Bronchial epithelial cell (primary cell): ENCODE data around the gene SAMD4A. TPM values are rescaled to one million over a fixed set of nuclear protein-coding genes. Genes with fewer than 3 reads are reported as not detected.

Experiments
- DNase-seq: peaks from one replicate; pipeline ENCODE4 v3.0.0-alpha.2; 2010; ENCODE audit warnings: low read depth
- FAIRE-seq: peaks from 2 replicates; lab custom pipeline; 2011; peaks lifted over from hg19 to GRCh38; lab: Jason Lieb, UNC
- H3K27me3 ChIP-seq: 2 replicates; pipeline ENCODE4 v1.5.1; 2011; ENCODE audit warnings: low read length; ENCODE audit not compliant: control insufficient read depth, insufficient read depth
- H3K36me3 ChIP-seq: 2 replicates; pipeline ENCODE4 v1.5.1; 2011; ENCODE audit warnings: low read length; ENCODE audit not compliant: control insufficient read depth, insufficient read depth
- H3K4me3 ChIP-seq: 2 replicates; pipeline ENCODE4 v1.5.1; 2011; ENCODE audit warnings: mild to moderate bottlenecking, low read depth, low read length, control low read depth
- total RNA-seq: library from RNA; depleted of rRNA; stranded (reverse); fragments of >200 nt; gene quantifications from 2 replicates; pipeline ENCODE4 v1.2.1, GENCODE V29; 2014
- TF ChIP-seq, protein P1 (sequence below): IDR thresholded peaks from 2 replicates; pipeline ENCODE4 v1.5.1; 2011; ENCODE audit warnings: mild to moderate bottlenecking, moderate library complexity, low read length, control low read depth, inconsistent platforms; ENCODE audit not compliant: insufficient read depth, severe bottlenecking

Gene SAMD4A
- total RNA-seq, 1 donor from 2014 or later: 13.4 TPM

DNA sequence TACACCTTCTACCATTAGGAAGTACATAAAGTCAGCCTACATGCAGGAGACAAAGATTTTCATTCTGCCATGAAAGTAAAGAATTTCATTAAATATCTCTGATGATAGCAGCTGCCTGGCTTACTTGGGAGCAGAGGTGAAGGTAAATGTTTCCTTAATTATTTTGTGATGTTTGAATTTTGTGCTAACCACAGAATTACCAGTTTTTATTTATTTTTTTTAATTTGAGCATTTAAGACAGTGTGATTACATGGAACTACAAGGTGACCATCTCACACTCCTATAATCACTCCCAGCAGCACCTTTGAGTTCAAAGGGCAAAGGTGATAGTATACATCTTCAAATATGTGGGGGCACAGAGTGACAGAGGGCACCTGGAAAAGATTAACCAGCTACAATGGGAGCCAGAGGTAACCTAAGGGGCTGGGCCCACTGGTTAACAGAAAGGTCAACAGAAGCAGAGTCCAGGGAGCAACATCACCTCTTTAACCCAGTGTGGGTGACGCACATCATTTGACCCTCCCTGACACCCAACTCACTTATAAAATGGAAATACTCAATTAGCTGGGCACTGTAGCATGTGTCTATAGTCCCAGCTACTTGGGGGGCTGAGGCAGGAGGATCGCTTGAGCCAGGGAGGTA is 270.7 kb downstream of the SAMD4A start:
- TF ChIP-seq, protein P1, sequence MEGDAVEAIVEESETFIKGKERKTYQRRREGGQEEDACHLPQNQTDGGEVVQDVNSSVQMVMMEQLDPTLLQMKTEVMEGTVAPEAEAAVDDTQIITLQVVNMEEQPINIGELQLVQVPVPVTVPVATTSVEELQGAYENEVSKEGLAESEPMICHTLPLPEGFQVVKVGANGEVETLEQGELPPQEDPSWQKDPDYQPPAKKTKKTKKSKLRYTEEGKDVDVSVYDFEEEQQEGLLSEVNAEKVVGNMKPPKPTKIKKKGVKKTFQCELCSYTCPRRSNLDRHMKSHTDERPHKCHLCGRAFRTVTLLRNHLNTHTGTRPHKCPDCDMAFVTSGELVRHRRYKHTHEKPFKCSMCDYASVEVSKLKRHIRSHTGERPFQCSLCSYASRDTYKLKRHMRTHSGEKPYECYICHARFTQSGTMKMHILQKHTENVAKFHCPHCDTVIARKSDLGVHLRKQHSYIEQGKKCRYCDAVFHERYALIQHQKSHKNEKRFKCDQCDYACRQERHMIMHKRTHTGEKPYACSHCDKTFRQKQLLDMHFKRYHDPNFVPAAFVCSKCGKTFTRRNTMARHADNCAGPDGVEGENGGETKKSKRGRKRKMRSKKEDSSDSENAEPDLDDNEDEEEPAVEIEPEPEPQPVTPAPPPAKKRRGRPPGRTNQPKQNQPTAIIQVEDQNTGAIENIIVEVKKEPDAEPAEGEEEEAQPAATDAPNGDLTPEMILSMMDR: no peak
- Histone ChIP-seq H3K27me3 (no peaks in the 10 kb centered on the region), H3K4me3 (no peak overlapping the region), H3K36me3 (no peaks in the 10 kb centered on the region)
- DNase-seq (no peak), FAIRE-seq (no peak)

DNA sequence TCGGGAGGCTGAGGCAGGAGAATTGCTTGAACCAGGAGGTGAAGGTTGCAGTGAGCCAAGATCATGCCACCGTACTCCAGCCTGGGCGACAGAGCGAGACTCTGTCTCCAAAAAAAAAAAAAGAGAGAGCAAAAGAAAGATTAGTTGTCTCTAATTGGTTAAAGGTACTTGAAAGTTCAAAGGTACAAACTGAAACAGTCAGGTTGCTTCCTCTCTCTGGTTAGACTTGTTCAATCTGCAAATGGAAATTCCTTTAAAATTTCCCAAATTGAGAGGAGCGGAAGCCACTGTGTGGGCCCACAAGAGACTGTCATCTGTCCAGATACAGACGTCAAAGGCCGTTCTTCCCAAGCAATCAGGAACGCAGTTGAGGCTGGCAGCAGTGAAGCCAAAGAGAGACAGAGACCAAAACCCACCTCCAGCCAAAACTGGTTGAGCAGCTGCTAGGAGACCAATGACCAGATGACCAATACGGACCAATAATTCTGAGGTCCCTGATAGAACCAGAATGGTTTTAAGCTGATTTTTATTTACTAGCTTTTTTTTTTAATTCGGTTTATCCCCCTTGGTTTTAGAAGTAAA is 272.1 kb downstream of the SAMD4A start:
- H3K27me3 ChIP-seq: no peaks in the 10 kb centered on the region
- no peaks in the 10 kb centered on the region for H3K36me3 ChIP-seq
- no peak overlapping the region for H3K4me3 ChIP-seq
- FAIRE-seq: no peak
- TF ChIP-seq, protein P1: no peak
- no peak for DNase-seq

DNA sequence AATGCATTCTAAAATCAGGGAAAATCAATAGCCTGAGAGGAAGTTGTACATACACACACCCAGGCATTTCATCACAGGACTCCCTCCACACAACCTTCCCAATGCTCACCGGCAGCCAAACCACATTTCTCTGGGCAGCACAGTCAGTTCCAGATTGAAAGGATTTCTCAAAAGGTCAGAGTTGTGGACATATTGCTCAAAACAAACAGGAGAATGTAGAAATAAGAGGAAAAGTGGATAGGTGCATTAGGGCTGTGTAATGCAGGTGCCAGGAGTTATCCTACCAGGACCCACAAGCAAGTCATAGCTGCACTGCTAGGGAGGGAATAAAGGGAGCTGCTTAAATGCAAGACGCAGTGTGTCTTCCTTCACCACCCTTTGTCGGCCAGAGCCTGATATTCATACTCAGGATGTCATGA is 272.8 kb downstream of the SAMD4A start:
- TF ChIP-seq, protein P1: no peak
- DNase-seq (peak; percentile 33), FAIRE-seq (no peak)
- no peaks in the 10 kb centered on the region for H3K36me3 ChIP-seq
- no peak overlapping the region for H3K4me3 ChIP-seq
- no peaks in the 10 kb centered on the region for H3K27me3 ChIP-seq

DNA sequence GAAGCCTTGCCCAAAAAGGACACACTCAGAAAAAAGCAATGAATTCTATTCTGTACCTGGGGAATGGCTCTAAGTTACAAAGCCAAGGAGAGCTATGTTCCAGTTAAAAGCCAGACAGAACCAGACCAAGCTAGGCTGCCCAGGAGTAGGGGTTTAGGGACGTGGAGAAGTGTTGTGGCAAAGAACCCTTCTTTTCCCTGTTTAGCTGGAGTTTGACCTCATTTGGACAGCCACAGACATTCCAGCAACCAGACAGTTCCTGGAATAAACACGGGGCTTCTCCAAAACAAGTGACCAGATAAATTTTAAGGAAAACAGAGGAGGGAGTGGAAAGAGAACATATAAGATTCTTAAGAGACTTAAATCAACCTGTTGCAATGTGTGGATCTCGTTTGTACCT is 273.4 kb downstream of the SAMD4A start:
- no peak overlapping the region for H3K4me3 ChIP-seq
- FAIRE-seq: no peak

DNA sequence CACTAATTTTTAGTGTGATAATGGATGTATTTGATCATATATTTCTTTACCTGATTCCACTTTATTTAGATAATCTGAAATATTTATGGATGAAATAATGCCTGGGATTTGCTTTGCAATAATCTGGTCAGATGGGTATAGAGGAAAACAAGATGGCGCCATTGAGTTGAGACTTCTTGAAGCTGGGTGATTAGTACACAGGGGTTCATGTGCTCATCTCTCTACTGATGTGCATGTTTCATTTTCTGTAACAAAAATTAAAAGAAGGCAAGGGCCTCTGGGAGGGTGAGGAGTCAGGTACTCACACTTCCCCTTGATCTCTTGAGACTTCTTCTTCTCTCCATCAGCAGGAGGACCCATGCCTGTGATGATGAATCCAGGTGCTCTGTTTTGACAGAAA is 273.9 kb downstream of the SAMD4A start:
- H3K36me3 ChIP-seq: no peaks in the 10 kb centered on the region
- no peaks in the 10 kb centered on the region for H3K27me3 ChIP-seq
- TF ChIP-seq, protein P1: no peak
- no peak for DNase-seq
- H3K4me3 ChIP-seq: no peak overlapping the region
- FAIRE-seq: no peak

More for the DNA sequence above, 273.4 kb downstream of the SAMD4A start:
- TF ChIP-seq, protein P1: no peak
- H3K36me3 ChIP-seq: no peaks in the 10 kb centered on the region
- no peak for DNase-seq
- H3K27me3 ChIP-seq: no peaks in the 10 kb centered on the region

Other genes with a start within 250 kb of the SAMD4A start
- gene CDKN3, start 170.1 kb upstream of the SAMD4A start, total RNA-seq: 3.7 and 15.4 TPM in 2 replicates
- 54.5 and 125 TPM in 2 replicates for gene CNIH1, start 125.8 kb upstream of the SAMD4A start, total RNA-seq
- 55.0 and 74.5 TPM in 2 replicates for gene GMFB, start 78.1 kb upstream of the SAMD4A start, total RNA-seq
- gene CGRRF1, start 57.2 kb upstream of the SAMD4A start, total RNA-seq: 19.7 and 20.6 TPM in 2 replicates